ENCODE results near the gene DUSP14.

DUSP14 gene

DNA sequence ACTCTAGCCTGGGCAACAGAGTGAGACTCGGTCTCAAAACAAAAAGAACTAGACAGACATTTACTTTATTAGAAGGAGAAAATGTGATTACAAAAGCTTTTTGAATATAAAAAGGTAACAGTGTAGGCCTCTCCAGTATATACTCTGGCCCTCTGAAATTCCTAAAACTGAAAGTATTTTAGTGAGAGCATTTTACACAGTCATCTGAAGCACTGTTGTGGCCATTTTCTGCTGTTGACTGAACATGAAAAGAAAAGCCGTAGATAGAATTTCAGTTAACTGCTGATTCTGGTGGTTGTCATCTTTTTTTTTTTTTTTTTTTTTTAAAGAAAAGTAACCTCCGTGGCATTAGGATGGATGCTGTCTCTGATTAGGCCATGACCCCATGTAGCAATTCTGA lies 15.6 kb downstream of the DUSP14 start:
- TF ChIP-seq, protein P1, sequence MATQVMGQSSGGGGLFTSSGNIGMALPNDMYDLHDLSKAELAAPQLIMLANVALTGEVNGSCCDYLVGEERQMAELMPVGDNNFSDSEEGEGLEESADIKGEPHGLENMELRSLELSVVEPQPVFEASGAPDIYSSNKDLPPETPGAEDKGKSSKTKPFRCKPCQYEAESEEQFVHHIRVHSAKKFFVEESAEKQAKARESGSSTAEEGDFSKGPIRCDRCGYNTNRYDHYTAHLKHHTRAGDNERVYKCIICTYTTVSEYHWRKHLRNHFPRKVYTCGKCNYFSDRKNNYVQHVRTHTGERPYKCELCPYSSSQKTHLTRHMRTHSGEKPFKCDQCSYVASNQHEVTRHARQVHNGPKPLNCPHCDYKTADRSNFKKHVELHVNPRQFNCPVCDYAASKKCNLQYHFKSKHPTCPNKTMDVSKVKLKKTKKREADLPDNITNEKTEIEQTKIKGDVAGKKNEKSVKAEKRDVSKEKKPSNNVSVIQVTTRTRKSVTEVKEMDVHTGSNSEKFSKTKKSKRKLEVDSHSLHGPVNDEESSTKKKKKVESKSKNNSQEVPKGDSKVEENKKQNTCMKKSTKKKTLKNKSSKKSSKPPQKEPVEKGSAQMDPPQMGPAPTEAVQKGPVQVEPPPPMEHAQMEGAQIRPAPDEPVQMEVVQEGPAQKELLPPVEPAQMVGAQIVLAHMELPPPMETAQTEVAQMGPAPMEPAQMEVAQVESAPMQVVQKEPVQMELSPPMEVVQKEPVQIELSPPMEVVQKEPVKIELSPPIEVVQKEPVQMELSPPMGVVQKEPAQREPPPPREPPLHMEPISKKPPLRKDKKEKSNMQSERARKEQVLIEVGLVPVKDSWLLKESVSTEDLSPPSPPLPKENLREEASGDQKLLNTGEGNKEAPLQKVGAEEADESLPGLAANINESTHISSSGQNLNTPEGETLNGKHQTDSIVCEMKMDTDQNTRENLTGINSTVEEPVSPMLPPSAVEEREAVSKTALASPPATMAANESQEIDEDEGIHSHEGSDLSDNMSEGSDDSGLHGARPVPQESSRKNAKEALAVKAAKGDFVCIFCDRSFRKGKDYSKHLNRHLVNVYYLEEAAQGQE (IDR thresholded peaks at IDR 0.05; ENCODE audit: insufficient read depth in 1 of 2, low read depth in 2 of 2, low read length in 2 of 2), result no peak
- no peak for TF ChIP-seq SIN3A (IDR thresholded peaks at IDR 0.05; ENCODE audit: borderline replicate concordance, insufficient read depth, low read length)
- TF ChIP-seq FOXP2 (optimal IDR thresholded peaks at IDR 0.05; ENCODE audit: borderline replicate concordance, extremely low read depth, extremely low read length, insufficient read depth), result no peak
- TF ChIP-seq TAF1 (IDR thresholded peaks at IDR 0.05; ENCODE audit: borderline replicate concordance, insufficient read depth, low read length), result no peak
- TF ChIP-seq POLR2AphosphoS5 (IDR thresholded peaks at IDR 0.05; ENCODE audit: low read depth, low read length), result no peak

DNA sequence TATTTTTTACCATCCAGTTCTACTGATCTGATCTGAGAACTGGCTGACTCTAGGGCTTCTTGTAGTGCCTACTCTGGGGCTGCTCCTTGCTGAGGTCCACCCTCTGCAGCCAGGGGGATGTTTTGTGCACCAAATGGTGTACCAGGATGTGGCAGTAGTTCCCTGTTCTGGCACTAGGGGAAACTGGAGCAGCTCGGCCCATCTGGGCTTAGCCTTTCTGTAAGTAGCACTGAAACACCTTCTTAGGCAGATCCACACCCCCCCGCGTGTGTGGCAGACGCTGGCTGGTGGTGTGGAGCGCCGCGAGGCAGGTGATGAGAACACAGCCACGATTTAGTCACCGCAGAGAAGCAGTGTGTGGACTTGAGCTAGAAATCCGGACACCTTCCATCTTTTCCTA lies 17.0 kb downstream of the DUSP14 start:
- TF ChIP-seq POLR2AphosphoS5 (IDR thresholded peaks at IDR 0.05; ENCODE audit: low read depth, low read length) (no peak), FOXP2 (optimal IDR thresholded peaks at IDR 0.05; ENCODE audit: borderline replicate concordance, extremely low read depth, extremely low read length, insufficient read depth) (no peak), SIN3A (IDR thresholded peaks at IDR 0.05; ENCODE audit: borderline replicate concordance, insufficient read depth, low read length) (no peak)

DNA sequence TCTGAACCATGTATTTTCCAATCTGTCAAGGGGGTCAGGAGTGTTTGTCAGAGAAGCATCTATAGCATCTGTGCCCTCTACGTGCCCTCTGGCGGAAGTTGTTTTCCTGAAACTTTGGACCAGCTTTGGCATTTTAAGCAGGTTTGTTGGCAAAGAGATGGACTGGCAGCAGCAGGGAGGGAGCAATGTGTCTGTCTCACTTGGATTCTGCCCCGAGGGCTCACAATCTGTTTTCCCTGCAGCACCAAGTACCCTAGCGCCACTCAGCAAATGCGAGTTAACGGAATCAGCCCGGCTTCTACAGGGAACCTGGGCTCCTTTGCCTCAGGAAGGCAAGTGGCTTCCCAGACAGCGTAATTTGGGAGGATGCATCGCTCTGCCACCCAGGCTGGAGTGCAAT lies 17.4 kb downstream of the DUSP14 start:
- TF ChIP-seq, protein P1 (IDR thresholded peaks at IDR 0.05; ENCODE audit: insufficient read depth in 1 of 2, low read depth in 2 of 2, low read length in 2 of 2), result no peak
- TF ChIP-seq FOXP2 (optimal IDR thresholded peaks at IDR 0.05; ENCODE audit: borderline replicate concordance, extremely low read depth, extremely low read length, insufficient read depth), result no peak
- TF ChIP-seq POLR2AphosphoS5 (IDR thresholded peaks at IDR 0.05; ENCODE audit: low read depth, low read length), result no peak
- TF ChIP-seq SIN3A (IDR thresholded peaks at IDR 0.05; ENCODE audit: borderline replicate concordance, insufficient read depth, low read length), result no peak
- TF ChIP-seq TAF1 (IDR thresholded peaks at IDR 0.05; ENCODE audit: borderline replicate concordance, insufficient read depth, low read length), result no peak

DNA sequence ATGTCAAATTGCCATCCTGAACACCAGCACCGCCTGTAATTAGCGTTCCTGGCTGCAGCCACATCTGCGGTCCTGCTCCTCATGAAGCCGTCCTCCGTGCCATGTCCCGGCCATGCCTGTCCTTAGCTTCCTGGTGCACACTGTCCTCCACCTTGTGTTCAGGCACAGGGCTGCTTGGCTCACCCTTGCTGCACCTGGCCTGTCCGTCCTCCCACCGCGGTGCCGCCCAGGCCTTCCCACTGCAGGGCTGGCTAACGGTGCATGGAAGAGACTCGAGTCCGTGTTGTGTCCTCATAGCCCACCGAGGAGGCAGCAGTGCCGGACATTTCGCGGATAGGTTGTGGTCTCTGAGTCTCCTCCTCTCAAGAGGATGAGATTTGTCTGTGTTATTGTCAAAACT lies 20.4 kb downstream of the DUSP14 start:
- no peak for TF ChIP-seq FOXP2 (optimal IDR thresholded peaks at IDR 0.05; ENCODE audit: borderline replicate concordance, extremely low read depth, extremely low read length, insufficient read depth)
- no peak for TF ChIP-seq POLR2AphosphoS5 (IDR thresholded peaks at IDR 0.05; ENCODE audit: low read depth, low read length)
- TF ChIP-seq TAF1 (IDR thresholded peaks at IDR 0.05; ENCODE audit: borderline replicate concordance, insufficient read depth, low read length), result no peak
- TF ChIP-seq SIN3A (IDR thresholded peaks at IDR 0.05; ENCODE audit: borderline replicate concordance, insufficient read depth, low read length), result no peak
- TF ChIP-seq, protein P1 (IDR thresholded peaks at IDR 0.05; ENCODE audit: insufficient read depth in 1 of 2, low read depth in 2 of 2, low read length in 2 of 2), result no peak

DNA sequence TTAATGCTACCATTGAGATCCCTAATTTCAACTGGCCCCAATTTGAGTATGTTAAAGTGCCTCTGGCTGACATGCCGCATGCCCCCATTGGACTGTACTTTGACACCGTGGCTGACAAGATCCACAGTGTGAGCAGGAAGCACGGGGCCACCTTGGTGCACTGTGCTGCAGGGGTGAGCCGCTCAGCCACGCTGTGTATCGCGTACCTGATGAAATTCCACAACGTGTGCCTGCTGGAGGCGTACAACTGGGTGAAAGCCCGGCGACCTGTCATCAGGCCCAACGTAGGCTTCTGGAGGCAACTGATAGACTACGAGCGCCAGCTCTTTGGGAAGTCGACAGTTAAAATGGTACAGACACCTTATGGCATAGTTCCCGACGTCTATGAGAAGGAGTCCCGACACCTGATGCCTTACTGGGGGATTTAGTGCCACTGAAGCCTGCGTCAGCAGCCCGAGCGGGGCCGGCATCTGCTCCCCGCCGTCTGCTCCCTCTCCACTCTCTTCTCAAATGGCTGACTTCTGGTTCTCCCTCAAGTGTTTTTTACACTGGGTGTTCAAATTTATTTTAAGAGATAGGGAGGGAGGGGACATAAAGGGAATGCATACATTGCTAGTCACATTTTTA lies 22.9 kb downstream of the DUSP14 start:
- TF ChIP-seq SIN3A (IDR thresholded peaks at IDR 0.05; ENCODE audit: borderline replicate concordance, insufficient read depth, low read length), result no peak
- no peak for TF ChIP-seq TAF1 (IDR thresholded peaks at IDR 0.05; ENCODE audit: borderline replicate concordance, insufficient read depth, low read length)
- TF ChIP-seq POLR2AphosphoS5 (IDR thresholded peaks at IDR 0.05; ENCODE audit: low read depth, low read length), result no peak
- TF ChIP-seq, protein P1 (IDR thresholded peaks at IDR 0.05; ENCODE audit: insufficient read depth in 1 of 2, low read depth in 2 of 2, low read length in 2 of 2), result no peak
- no peak for TF ChIP-seq FOXP2 (optimal IDR thresholded peaks at IDR 0.05; ENCODE audit: borderline replicate concordance, extremely low read depth, extremely low read length, insufficient read depth)

Measured in PFSK-1 (cell line).